SJCRH30 (cell line): ENCODE measurements around the gene RRP8. TPM values are rescaled to one million over a fixed set of nuclear protein-coding genes. Genes with fewer than 3 reads are reported as not detected.

Source experiments
- DNase-seq, 2 experiments: peaks; one replicate each; pipeline ENCODE4 v3.0.0-alpha.2; 2015 to 2020
- H3K27ac ChIP-seq: fragments of 250-450 bp; sonication (Bioruptor Pico); 2 replicates; pipeline ENCODE4 v1.5.1; 2020; ENCODE audit warnings: mild to moderate bottlenecking, moderate library complexity
- H3K27me3 ChIP-seq: fragments of 250-450 bp; sonication (Bioruptor Pico); 2 replicates; pipeline ENCODE4 v1.5.1; 2020; ENCODE audit warnings: mild to moderate bottlenecking, moderate library complexity
- H3K36me3 ChIP-seq: fragments of 250-450 bp; sonication (Bioruptor Pico); 2 replicates; pipeline ENCODE4 v1.5.1; 2020; ENCODE audit warnings: mild to moderate bottlenecking, moderate library complexity
- H3K4me1 ChIP-seq: fragments of 250-450 bp; sonication (Bioruptor Pico); 2 replicates; pipeline ENCODE4 v1.5.1; 2020; ENCODE audit warnings: mild to moderate bottlenecking, moderate library complexity
- H3K4me3 ChIP-seq: fragments of 250-450 bp; sonication (Bioruptor Pico); 2 replicates; pipeline ENCODE4 v1.5.1; 2020; ENCODE audit warnings: mild to moderate bottlenecking, moderate library complexity
- H3K9me3 ChIP-seq: fragments of 250-450 bp; sonication (Bioruptor Pico); replicated peaks from 2 replicates; pipeline ENCODE4 v1.5.1; 2020; ENCODE audit warnings: mild to moderate bottlenecking, moderate library complexity
- total RNA-seq: library from RNA; depleted of rRNA; stranded (reverse); fragments of >200 nt; shearing (Covaris generic); gene quantifications from 2 replicates; pipeline ENCODE4 v1.2.3, GENCODE V29; 2014; rRNA removed

Gene RRP8
- total RNA-seq, 1 experiment from 2014 or later: 15.9 TPM

GRCh38 chr11:6546735-6547134 lies 56.7 kb downstream of the RRP8 start:
- DNase-seq: no peak
- H3K36me3 ChIP-seq: no peaks in the 10 kb centered on the region; the same call in 1 of the 2 replicates
- no peak overlapping the region for H3K4me3 ChIP-seq
- H3K27me3 ChIP-seq: no peaks in the 10 kb centered on the region
- H3K27ac ChIP-seq: no peak overlapping the region
- H3K4me1 ChIP-seq: no peaks in the 10 kb centered on the region
- no peaks in the 10 kb centered on the region for H3K9me3 ChIP-seq

GRCh38 chr11:6545917-6546605 lies 57.4 kb downstream of the RRP8 start:
- DNase-seq: no peak
- Histone ChIP-seq H3K4me1 (no peaks in the 10 kb centered on the region), H3K9me3 (no peaks in the 10 kb centered on the region), H3K4me3 (no peak overlapping the region), H3K36me3 (no peaks in the 10 kb centered on the region; the same call in 1 of the 2 replicates), H3K27me3 (no peaks in the 10 kb centered on the region), H3K27ac (no peak overlapping the region)

Other genes with a start within 250 kb of the RRP8 start
- 12.0 and 13.0 TPM in 2 replicates for gene SMPD1, start 213.1 kb downstream of the RRP8 start, total RNA-seq
- 19.6 and 20.2 TPM in 2 replicates for gene APBB1, start 184.5 kb downstream of the RRP8 start, total RNA-seq
- not detected in 2 replicates for gene HPX, start 162.6 kb downstream of the RRP8 start, total RNA-seq
- gene TRIM3, start 129.7 kb downstream of the RRP8 start, total RNA-seq: 10.0 and 15.6 TPM in 2 replicates
- 39.5 and 40.1 TPM in 2 replicates for gene ARFIP2, start 122.3 kb downstream of the RRP8 start, total RNA-seq
- gene TIMM10B, start 122.1 kb downstream of the RRP8 start, total RNA-seq: 40.9 and 41.1 TPM in 2 replicates
- gene DNHD1, start 106.3 kb downstream of the RRP8 start, total RNA-seq: 3.5 and 4.7 TPM in 2 replicates
- 73.7 and 81.4 TPM in 2 replicates for gene ILK, start 158 bp upstream of the RRP8 start, total RNA-seq
- gene TAF10, start 8.6 kb upstream of the RRP8 start, total RNA-seq: 68.1 and 82.0 TPM in 2 replicates
- 8.1 and 8.7 TPM in 2 replicates for gene TPP1, start 15.8 kb upstream of the RRP8 start, total RNA-seq
- gene DCHS1, start 52.2 kb upstream of the RRP8 start, total RNA-seq: 9.5 and 9.6 TPM in 2 replicates
- gene MRPL17, start 79.7 kb upstream of the RRP8 start, total RNA-seq: 44.2 and 45.5 TPM in 2 replicates
- gene OR2AG2, start 168.4 kb upstream of the RRP8 start, total RNA-seq: not detected in 2 replicates
- gene OR2AG1, start 179.4 kb upstream of the RRP8 start, total RNA-seq: not detected in 2 replicates
- not detected in 2 replicates for gene OR6A2, start 196.1 kb upstream of the RRP8 start, total RNA-seq
- not detected in 2 replicates for gene OR10A5, start 242.1 kb upstream of the RRP8 start, total RNA-seq